Brain pericyte (primary cell): ENCODE measurements around the gene ACER2.
"Not testable (repeated sequence)": the region's sequence is repeated elsewhere in the genome, so short reads cannot be mapped to it uniquely, and the experiment has no call there.

Experiments
- DNase-seq: peaks from one replicate; pipeline ENCODE4 v3.0.0-alpha.2; 2012; ENCODE audit warnings: low read depth, low spot score

ACER2 gene

DNA sequence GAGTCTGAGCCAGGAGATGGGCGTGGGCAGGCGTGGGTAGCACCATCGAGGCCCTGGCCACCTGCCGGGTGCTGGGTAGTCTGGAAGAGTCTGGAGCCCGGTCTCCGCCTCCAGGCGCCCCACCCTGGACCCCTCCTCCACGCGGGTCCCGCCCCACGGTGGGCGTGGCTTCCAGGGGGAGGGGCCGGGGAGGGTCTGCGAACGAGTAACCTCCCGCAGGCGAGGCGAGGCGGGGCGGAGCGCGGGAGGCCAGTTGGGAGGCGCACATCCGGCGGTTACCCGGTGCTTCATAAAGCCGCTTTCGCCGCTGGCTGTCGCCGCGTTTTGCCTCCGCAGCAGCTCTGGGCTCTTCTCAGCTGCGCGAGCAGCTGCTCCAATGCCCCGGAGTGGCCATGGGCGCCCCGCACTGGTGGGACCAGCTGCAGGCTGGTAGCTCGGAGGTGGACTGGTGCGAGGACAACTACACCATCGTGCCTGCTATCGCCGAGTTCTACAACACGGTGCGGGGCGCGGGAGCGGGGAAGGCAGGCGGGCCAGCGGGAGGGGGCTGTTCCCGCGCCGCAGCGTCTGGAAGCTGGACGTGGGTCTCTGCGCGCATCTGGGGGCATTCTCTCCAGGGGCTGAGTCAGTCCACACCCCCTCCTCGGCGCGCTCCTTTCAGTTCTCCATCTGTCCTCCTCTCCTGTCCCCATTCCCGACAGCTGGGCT lies at the start of gene ACER2:
TSS of gene ACER2 (plus strand) at position 317 of the 708 bp plus-strand sequence. CDS start at position 393, 76 bp downstream.
- peak; percentile 64 for DNase-seq

DNA sequence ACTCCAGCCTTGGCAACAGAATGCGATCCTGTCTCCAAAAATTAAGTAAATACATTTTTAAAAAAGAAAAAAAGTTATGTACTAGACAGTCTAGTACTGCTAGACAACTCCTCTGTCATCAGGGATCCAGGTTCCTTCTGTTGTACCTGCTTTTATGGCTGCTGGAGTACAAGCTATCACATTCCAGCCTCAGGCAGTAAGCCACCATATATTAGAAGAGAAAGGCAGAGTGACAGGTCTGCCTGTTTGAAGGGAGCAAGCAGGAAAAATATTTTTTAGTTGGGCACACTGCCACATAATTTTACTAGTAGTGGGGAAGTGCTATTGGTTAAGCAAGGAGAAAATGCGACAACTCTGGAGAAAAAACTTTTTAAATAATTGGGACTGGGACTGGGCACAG lies 39.7 kb upstream of the ACER2 start:
- no peak for DNase-seq

DNA sequence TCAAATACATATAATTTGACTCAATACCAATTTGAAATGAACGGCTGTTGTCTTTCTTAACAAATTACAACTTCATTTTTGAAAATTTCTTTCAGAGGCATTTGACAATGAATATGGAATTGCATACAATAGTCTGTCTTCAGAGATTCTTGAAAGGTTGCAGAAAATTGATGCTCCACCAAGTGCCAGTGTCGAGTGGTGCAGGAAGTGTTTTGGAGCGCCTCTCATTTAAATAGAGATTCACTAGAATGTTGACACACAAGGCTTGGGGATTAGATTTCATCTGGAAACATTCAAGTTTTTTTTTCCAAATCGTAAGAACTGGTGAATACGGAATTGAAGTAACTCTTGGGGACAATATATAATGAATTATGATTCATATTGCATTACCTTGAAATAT lies 36.9 kb upstream of the ACER2 start:
- DNase-seq, result no peak

DNA sequence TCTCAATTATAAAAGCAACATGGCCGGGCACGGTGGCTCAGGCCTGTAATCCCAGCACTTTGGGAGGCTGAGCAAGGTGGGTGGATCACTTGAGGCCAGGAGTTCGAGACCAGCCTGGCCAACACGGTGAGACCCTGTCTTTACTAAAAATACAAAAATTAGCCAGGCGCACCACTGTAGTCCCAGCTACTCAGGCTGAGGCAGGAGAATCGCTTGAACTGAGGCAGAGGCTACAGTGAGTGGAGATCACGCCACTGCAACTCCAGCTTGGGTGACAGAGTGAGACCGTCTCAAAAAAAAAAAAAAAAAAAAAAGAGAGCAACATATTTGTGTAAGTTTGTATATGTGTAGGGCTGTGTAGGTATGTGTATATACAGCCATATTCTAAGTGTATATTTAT lies 36.2 kb upstream of the ACER2 start:
- DNase-seq, result no peak

DNA sequence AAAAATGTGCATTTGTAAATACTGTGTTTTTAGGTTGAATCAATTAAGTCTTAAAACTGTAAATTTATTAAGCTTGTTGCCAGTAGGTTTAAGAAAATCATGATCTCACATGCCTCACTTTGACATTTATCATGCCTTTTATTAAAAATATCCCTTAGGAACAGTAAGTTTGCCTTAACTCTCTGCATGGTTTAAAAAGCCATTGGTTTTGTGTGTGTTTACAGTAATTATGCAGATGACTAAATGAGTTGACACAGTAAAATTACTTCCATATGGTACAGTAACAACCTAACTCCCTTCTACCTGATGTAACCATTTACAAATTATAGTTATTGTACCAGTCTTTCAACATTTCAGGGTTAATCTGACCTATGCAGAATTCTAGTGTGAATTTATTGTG lies 35.3 kb upstream of the ACER2 start:
- no peak for DNase-seq

DNA sequence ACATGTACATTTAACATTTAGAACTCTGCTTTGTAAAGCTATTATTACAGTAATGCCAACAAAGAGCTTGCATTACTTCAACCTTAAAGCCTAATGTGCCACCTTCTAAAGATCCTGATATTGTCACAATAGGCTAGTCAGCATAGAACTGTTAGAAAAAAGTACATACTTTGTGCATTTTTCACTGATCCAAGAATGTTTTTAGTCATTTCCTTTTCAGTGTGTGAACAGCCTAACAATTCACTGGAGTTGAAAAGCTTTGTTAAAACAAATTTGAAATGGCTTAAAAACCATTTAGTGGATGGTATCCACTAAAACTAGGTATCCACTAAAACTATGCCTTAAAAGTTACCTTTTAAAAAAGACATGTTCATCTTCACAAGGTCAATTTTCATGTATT lies 33.3 kb upstream of the ACER2 start:
- DNase-seq, result no peak

DNA sequence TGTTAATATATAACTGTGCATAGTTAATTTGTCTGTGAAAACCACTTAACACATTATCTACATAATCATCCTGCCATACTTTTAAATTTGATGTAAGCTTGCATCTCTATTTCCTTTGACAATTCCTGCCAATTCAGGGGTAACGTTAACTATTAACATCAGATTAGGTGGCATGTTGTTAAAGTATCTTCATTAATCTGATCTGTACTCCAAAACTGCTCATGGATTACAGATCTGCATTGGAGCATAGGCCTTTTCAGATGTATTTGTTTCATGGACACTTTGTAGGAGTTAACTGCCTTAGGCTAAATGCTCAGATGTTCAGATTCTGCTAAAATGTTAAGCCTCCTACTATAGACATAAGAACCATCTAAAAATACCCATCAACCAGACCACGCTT lies 31.9 kb upstream of the ACER2 start:
- DNase-seq, result no peak

DNA sequence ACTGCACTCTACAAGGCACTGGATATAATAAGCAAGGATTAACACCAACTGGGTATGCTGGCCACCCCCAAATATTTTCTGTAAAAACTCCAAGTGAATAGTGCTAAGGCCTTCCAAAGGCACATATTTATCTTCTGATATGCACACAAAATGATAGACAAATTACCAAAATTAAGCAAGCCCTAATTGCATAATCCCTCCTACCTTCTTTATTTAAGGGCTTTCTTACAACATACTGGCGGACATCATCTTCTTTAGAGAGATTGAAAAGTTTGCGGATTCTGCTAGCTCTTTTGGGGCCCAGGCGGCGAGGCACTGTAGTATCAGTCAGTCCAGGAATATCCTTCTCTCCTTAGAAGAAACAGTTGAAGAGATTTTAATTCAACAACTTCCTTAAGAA lies 30.6 kb upstream of the ACER2 start:
- no peak for DNase-seq

DNA sequence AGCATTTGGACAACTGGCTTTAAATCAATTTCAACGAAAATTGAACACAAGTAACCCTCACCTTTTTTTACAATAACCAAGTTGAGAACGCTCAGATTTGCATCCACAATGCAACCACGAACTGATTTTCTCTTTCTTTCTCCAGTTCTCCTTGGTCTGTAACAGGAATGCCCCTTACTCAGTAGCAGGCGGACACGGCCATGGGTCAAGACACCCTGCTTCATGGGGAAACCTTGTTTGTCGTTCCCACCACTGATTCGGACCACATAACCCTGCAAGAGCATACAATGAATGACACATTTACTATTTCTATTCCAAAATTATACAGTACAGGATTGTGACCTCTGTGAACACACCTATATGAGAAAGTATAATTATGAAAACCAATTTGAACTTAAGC lies 30.2 kb upstream of the ACER2 start:
- no peak for DNase-seq

DNA sequence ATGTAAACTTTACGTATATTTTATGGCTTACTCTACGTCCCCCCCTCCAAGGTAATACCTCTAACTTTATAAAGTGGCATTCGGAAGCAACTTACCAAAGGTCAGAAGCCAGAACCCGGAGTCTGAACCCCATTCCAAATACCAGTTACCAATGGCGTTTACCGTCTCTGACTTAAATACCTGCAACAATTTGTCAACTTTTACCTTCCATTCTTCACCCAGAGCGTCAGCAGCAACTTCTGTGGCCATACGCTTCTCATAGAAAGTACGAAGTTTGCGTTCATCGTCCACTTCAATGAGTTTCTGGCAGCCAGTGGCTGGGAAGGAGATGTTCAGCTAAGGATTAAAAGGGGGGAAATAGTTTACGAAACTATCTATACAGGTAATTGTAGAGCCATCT lies 29.5 kb upstream of the ACER2 start:
- DNase-seq, result no peak

DNA sequence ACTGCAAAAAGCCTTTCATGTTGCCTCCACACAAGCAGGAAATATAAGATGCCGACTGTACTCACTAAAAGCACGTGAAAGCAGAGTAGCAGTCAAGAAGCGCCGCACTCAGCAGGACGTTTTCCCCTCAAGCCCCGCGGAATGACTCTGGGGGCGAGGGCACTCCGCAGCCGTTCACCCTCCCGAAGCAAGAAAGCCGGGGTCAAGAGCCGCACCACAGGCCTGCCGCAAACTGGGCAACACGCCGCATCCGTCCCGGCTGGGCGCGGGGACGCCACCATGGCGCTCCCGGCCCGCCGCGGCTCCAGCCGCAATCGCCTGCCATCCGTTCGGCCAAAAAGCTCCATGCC lies 29.1 kb upstream of the ACER2 start:
- DNase-seq, result no peak

DNA sequence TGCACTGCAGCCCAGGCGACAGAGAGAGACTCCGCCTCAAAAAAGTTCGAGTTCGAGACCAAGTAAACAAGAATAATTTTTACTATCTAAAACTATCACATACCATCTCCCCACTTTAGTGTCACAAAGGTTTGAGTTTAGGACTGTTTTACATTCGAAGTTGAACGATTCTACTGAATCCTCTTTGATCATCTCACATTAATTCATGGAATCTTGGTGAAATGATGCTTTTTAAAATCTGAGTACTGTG lies 28.1 kb upstream of the ACER2 start:
- no peak for DNase-seq

DNA sequence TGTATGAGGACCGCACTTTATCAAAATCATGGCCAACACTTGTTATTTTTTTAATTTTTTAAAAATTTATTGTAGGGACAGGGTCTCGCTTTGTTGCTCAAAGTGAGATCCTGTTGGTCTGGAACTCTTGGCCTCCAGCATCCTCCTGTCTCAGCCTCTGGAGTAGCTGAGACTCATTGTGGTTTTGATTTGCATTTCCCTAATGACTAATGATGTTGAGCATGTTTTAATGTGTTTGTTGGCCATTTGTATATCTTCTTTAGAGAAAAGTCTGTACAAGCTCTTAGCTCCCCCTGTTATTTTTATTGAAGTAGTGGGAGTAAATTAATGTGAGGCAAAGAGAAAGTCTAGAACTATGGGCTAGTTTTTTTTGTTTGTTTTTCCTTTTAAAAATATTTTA lies 27.2 kb upstream of the ACER2 start:
- no peak for DNase-seq

DNA sequence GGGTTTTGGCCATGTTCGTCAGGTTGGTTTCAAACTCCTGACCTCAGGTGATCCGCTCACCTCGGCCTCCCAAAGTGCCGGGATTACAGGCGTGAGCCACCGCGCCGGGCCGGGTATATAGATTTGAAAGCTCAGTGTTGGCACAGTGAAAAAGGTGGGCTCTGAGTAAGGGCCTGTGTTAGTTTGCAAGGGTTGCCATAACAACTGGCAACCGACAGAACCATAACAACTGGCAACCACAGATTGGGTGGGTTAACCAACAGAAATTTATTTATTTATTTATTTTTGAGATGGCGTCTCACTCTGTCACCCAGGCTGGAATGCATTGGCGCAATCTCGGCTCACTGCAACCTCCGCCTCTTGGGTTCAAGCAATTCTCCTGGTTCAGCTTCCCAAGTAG lies 23.6 kb upstream of the ACER2 start:
- not testable (repeated sequence) for DNase-seq

DNA sequence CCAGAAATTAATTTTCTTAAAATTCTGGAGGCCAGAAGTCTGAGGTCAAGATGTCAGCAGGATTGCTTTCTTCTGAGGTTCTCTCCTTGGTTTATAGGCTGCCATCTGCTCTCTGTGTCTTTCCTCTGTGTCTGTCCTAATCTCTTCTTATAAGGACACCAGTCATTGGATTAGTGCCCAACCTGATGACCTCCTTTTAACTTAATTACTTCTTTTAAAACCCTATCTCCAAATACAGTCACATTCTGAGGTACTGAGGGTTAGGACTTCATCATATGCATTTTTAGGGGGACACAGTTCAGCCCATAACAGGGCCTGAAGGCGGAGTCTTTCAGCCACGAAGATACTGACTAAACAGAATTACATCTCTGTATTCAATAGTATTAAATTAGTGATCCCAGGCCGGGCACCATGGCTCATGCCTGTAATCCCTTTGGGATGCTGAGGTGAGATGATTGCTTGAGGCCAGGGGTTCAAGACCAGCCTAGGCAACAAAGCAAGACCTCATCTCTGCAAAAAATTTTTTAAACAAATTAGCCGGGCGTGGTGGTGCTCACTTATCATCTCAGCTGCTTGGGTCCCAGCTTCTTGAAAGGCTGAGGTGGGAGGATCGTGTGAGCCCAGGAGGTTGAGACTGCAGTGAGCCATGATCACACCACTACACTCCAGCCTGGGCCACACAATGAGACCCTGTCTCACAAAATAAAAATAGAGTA lies 22.9 kb upstream of the ACER2 start:
- no peak for DNase-seq

DNA sequence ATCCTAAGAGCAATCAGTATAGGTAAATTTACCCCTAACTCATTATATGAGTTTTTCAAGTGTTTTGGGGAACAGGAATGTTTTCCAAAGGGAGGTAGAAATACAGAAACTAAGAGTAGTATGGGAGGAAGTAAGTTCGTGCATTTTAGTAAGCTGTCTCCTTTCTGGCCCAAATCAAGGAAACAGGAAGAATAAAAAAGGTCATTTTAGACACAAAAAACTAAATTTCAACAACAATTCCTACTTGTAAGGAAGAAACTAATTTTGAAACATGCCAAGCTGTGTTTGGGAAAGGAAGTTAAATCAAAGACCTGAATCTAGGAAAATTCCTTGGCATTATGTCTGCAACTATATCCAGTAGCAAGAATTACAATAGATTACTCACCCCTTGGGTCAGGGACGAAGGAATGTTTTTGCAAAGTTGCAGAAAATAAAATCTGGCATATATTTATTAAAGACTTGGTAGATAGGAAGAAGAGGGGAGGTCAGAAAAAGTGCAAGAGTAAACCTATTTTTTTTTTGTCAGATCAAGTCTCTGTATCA lies 22.2 kb upstream of the ACER2 start:
- no peak for DNase-seq

DNA sequence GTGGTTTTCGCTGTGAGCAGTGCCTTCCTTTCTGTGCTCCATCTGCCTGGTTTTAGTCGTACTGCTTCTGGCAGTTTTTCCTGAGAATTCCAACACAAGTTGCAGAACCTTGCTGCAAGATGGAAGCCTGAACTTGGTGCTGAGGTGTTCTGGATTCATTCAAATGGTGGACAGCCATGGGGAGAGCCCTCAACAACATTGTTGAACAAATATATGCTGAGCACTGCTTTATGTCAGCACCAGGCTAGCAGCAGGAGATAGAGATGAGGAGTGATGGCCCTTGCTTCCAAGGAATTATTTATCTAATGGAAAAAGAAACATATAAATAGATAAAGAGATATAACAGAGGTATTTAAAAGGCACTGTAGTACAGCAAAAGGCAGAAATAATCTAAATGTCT lies 21.5 kb upstream of the ACER2 start:
- DNase-seq, result no peak

DNA sequence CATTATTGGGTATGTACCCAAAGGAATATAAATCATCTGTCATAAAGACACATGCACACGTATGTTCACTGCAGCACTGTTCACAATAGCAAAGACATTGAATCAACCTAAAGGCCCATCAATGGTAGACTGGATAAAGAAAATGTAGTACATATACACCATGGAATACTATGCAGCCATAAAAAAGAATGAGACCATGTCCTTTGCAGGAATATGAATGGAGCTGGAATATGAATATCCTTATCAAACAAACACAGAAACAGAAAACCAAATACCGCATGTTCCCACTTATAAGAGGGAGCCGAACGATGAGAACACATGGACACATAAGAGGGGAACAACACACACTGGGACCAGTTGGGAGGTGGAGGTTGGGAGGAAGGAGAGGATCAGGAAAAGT lies 19.3 kb upstream of the ACER2 start:
- DNase-seq, result not testable (repeated sequence)

DNA sequence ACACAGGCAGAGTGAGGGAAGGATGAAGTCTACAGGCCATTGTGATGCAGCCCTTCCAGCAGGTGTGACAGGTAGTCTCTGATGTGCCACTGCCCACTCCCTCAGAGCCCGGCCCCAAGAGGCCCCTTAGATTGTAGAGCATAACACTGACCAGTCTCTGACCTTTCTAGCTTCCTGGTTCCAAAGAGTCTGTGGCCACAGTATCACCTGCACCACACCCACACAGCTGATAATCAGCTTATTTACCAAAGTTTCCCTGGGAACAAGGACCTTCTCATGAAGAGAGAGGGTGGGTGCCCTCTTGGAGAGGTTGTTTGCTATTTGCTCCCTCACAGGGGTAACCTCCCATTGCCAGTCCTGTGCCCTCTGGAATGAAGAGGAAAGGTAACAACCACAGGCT lies 11.0 kb upstream of the ACER2 start:
- no peak for DNase-seq

DNA sequence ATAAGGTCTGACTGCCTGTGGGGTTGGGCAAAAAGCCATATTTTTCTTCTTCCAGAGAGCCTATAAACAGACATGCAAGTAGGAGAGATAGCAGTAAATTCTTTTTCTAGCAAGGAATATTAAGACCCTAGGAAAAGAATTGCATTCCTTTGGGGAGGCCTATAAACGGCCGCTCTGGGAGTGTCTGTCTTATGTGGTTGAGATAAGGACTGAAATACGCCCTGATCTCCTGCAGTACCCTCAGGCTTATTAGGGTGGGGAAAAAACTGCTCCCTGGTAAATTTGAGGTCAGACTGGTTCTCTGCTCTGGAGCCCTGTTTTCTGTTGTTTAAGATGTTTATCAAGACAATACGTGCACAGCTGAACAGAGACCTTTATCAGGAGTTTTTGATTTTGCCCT lies 5.6 kb upstream of the ACER2 start:
- not testable (repeated sequence) for DNase-seq

DNA sequence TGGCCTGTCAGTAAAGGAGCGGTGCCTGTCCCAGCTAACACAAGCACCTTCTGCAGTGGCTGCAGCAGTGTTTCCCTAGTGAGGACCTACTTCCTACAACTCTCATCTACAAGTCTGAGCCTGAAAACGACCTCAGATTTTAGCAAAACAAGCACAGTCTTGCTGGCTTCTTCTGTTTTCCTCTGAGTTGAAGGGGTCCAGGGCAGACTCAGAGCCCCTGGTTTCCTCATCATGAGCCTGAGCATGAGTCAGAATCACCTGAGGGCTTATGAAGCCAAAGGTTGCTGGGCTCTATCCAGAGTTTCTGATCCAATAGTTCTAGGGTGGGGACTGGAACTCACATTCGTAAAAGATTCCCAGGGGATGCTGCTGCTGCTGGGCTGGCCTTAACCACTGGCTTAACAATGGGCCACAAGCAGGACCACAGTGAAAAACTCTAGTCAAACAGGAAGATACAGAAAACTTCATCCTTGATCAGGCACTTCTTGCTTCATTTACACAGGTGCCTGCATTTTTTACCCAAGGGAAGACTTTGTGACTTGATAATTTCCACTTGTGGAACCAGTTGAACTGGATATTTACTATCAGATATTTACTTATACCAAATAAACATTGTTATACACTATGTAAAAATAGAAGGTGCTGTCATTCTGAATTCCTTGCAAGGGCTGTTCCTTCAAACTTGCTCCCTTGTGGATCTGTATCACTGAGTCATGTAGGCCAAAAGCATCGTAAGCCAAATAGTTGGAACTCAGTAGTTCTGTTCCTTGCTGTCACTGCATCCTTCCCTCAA lies 4.3 kb upstream of the ACER2 start:
- DNase-seq, result no peak

DNA sequence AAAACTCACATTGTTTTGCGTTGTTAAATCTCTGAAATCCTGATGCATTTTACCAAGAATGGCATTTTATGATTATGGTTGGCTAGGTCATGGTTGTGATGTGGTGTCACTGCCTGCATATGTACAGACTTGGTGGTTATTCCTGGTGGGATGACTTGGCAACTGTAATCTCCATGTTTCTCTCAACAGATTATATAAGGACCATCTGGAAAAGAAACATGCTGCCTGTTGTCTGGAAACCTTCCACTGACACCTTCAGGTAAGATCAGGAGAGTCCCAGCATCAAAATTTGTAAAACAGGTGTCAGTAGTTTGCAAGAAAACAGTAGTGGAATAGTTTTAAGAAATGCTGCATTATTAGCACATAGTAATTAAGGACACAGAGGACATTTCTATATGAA lies 3.0 kb upstream of the ACER2 start:
- no peak for DNase-seq

DNA sequence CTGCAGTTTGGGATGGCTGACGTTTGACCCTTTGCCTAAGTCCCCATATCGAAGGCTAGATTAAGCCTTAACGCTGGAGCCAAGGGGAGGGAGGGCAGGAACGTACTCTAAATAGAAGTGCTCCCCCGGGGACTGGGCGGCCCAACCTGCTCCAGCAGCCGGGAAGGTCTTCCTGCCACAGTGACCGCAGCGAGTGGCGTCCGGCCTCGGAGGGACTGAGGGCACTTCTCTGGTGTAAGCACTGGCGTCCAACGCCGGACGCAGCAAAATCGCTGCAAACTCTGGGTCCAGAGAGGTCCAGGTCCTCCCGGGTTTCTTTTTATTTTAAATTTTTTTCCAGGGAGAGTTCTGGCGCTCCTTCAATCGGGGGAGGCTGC lies 505 bp upstream of the ACER2 start:
- no peak for DNase-seq
